C4-2B (cell line): ENCODE data around the gene PRR5L.

ENCODE experiments used
- H3K27ac ChIP-seq: fragments of 450-650 bp; 2 replicates; pipeline ENCODE4 v1.5.1; 2017
- CTCF ChIP-seq: fragments of 450-650 bp; conservative IDR thresholded peaks from 2 replicates; pipeline ENCODE4 v1.5.1; 2017; ENCODE audit warnings: mild to moderate bottlenecking
- ZFX ChIP-seq: fragments of 450-650 bp; IDR thresholded peaks from 2 replicates; pipeline ENCODE4 v1.6.1; 2017

PRR5L gene

GRCh38 chr11:36342327-36342726 lies 46.2 kb downstream of the PRR5L start:
- no peak for TF ChIP-seq ZFX
- no peak for TF ChIP-seq CTCF
- H3K27ac ChIP-seq = no peak overlapping the region

DNA sequence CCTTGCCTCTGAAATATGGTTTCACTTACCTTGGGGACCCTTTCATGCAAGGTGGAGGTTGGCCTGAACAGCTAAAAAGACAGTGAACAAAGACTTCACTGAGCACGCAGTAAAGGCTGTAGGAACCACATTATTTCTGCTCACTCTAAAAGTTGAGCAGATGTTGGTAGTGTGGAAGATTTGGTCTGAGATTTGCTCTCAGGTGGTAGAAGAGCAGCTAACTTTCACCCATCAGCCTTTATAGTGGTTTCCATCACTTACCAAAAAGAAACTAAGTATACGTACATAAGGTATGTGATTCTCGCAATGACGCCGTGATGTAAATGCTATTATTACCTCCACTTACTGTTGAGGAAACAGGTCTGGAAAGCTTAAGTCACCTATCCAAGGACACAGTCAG lies 47.3 kb downstream of the PRR5L start:
- no peak overlapping the region for H3K27ac ChIP-seq
- TF ChIP-seq CTCF (no peak), ZFX (no peak)

GRCh38 chr11:36345084-36345511 lies 49.0 kb downstream of the PRR5L start:
- no peak for TF ChIP-seq CTCF
- no peak for TF ChIP-seq ZFX
- no peak overlapping the region for H3K27ac ChIP-seq

DNA sequence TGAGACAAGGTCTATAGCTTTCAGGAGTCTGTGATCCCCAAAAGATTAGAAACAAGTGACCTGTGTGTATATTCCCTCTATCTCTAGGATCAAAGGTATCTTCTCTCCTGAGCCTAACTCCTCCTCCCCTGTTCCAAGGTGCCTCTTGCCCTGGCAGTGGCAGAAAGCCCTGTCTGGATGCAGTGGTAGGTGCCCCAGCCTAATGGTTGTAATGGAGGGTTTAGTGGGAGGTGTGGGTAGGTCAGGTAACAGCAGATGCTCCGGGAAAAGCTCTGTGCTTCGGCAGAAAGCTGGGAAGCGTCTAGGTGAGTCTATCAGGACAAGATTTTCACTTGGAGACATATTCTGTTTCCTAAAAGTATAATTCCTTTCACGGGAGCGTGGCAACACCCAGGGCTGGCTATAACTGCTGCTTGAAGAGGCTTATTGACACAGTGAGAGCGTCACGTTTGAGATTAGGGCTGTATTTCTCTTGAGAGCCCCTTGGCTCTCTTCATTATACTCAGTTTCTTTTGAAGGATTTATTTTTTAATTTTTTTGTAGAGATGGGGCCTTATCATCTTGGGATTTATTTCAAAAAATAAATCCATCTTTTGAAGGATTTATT lies 49.5 kb downstream of the PRR5L start:
- TF ChIP-seq ZFX (no peak), CTCF (no peak)

DNA sequence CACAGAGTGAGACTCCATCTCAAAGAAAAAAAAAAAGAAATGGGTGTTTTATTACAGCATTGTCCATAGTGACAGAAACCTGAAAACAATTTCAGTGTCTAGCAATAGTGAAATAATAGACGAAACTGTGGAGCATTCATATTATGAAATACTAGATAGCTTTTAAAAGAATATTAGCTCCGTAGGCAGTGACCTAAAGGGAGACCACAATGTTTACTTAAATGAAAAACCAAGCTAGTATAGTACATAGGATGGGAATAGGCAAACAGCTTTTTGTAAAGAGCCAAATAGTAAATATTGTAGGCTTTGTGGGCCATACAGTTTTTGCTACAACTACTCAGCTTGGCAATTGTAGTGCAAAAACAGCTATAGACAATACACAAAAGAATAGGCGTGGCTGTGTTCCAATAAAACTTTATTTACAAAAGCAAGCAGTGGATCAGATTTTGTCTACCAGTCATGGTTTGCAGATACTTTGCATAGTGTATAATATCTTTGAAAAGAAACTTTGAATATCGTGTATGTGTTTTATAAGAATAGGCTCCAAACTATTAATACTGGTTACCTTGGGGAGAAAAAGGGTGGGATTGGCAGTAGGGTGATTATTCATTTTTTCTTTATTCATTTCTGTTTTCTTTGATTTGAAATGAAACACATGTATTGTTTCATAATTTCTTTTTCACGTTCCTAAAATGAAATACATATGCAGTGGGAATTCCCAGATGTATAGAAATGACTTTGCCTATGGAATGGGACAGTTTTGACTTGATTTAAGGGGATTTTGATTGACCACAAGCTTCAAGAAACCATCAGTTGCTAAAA lies 50.7 kb downstream of the PRR5L start:
- no peak overlapping the region for H3K27ac ChIP-seq
- TF ChIP-seq CTCF (no peak), ZFX (no peak)

More for the DNA sequence above, 49.5 kb downstream of the PRR5L start:
- no peak overlapping the region for H3K27ac ChIP-seq

GRCh38 chr11:36347384-36347906 lies 51.4 kb downstream of the PRR5L start:
- H3K27ac ChIP-seq = no peak overlapping the region
- no peak for TF ChIP-seq ZFX
- TF ChIP-seq CTCF = no peak
